Heart right ventricle (tissue), 16 donors: Measurements from ENCODE around the gene RBP3. TPM values are rescaled to one million over a fixed set of nuclear protein-coding genes. Genes with fewer than 3 reads are reported as not detected.

Experiments
- ATAC-seq, 8 donors: fragments of 200-7000 bp; cut with Tn5 transposase; one replicate each; pipeline ENCODE4 v1.9.1; 2020; ENCODE audit warnings: mild to moderate bottlenecking in 8 of 8, moderate library complexity in 8 of 8, moderate number of reproducible peaks in 1 of 8
- DNase-seq, 2 donors: peaks; one replicate each; pipeline ENCODE4 v3.0.0-alpha.2; 2020
- H3K27ac ChIP-seq, 10 donors: fragments of 200-600 bp; sonication (generic) in 2 of 10; one replicate each; pipeline versions ENCODE4 v1.5.0 to v1.8.0; 2020 to 2022; ENCODE audit warnings: mild to moderate bottlenecking in 3 of 10
- H3K27me3 ChIP-seq, 7 donors: fragments of 200-600 bp; one replicate each; pipeline ENCODE4 v1.8.0; 2021 to 2022; ENCODE audit warnings: mild to moderate bottlenecking in 2 of 7
- H3K36me3 ChIP-seq, 9 donors: fragments of 200-600 bp; sonication (generic) in 1 of 9; one replicate each; pipeline versions ENCODE4 v1.5.0 to v1.8.0; 2020 to 2022; ENCODE audit warnings: mild to moderate bottlenecking in 2 of 9
- H3K4me1 ChIP-seq, 9 donors: fragments of 200-600 bp; sonication (generic) in 1 of 9; one replicate each; pipeline versions ENCODE4 v1.5.0 to v1.8.0; 2020 to 2022; ENCODE audit warnings: mild to moderate bottlenecking in 4 of 9
- H3K4me3 ChIP-seq, 10 donors: fragments of 200-600 bp; sonication (generic) in 2 of 10; one replicate each; pipeline versions ENCODE4 v1.5.0 to v1.8.0; 2020 to 2022; ENCODE audit warnings: mild to moderate bottlenecking in 7 of 10, moderate library complexity in 2 of 10
- H3K9me3 ChIP-seq, 11 donors: fragments of 200-600 bp in 10 of 11; sonication (generic) in 2 of 11; one replicate each; pipeline versions ENCODE4 v1.5.0 to v1.8.0; 2013 to 2022; ENCODE audit warnings: mild to moderate bottlenecking in 2 of 11, control low read depth in 1 of 11, moderate library complexity in 1 of 11
- CTCF ChIP-seq, 9 donors: fragments of 200-600 bp; sonication (generic) in 2 of 9; IDR thresholded peaks; one replicate each; pipeline versions ENCODE4 v1.5.0 to v1.8.0; 2021 to 2022; ENCODE audit warnings: antibody characterized with exemption in 9 of 9, mild to moderate bottlenecking in 5 of 9, moderate library complexity in 1 of 9
- WGBS, 2 donors: extraction: QIAGEN DNeasy Blood & Tissue Kit; methylation state at CpG; one replicate each; pipeline ENCODE4 v1.1.7; 2013; ENCODE audit warnings: inconsistent platforms in 1 of 2; 5-methylcytosine and 5-hydroxymethylcytosine counted together
- intact Hi-C, 10 donors: fragments of 100-400 bp; cut with DNase I; formaldehyde crosslinking; loops; one replicate each; pipeline versions ENCODE4 v1.11.1 to v1.14.2; 2022
- polyA plus RNA-seq, 2 donors: library from polyadenylated mRNA; stranded (reverse); fragments of 200-250 nt; gene quantifications; one replicate each; pipeline ENCODE4 v1.2.3, GENCODE V29; 2013
- total RNA-seq, 10 donors: library from RNA; stranded (reverse); fragmentation: NEBNext Ultra II Directional in 3 of 10; extraction: Animal tissue kit (Norgen Biotek cat#: 25700) in 3 of 10; gene quantifications; one replicate each; pipeline versions ENCODE4 v1.2.1 to v1.2.4, GENCODE V29; 2021 to 2023
- donor health status: Arrhythmogenic right ventricular cardiomyopathy.
- donor health status: ischemic (EF 13 %, LVEDD 7.1; RV severe dilation, severe dysfunction).
- donor health status: healthy with polysubstance abuse.
- donor health status: DM: no; HTN: yes; CAD: no.
- donor health status: DM: no; HTN: no; CAD: no.
- donor health status: ischemic (EF 25% LVEDD 6.9; RV normal size, moderate dysfunction).
- donor health status: ischemic (EF 25% LVEDD 5.7; RV mildly dilated, moderate dysfunction).
- donor health status: healthy.
- donor health status: DM: yes; HTN: yes; CAD: no.
- donor health status: Ischemic cardiomyopathy.
- donor health status: ischemic (EF 35%, LVEDD 5.7; RV mildly dilated, moderate dysfunction).
- donor health status: nonischemic (EF 11% LVEDD 7.7; RV severe dilation, severe dysfunction).
- donor health status: DM: yes; HTN: yes; CAD: no.
- donor health status: PGD.
- donor health status: ischemic (EF 29% LVEDD 5.4; RV normal size, mild dysfunction).
- donor health status: nonischemic (EF 23%, LVEDD 6.1; RV moderate dilation, normal function).

The RBP3 gene
- total and polyA plus RNA-seq, 12 donors: not detected

- WGBS, 2 donors: 69 to 85% methylated on average over 9 of the region's 9 CpGs
- no peaks in the 10 kb centered on the region for H3K36me3 ChIP-seq
- TF ChIP-seq CTCF (IDR thresholded peaks at IDR 0.05): no peak
- peaks cover 0 to 9% (median 6%) of the 10 kb centered on the region in 7 donors for H3K27me3 ChIP-seq
- H3K4me1 ChIP-seq: peaks cover 0 to 13% (median 4%) of the 10 kb centered on the region in 9 donors
- intact Hi-C loops: loop anchor here in 5 of 10 donors (2.0 to 5.0 kb wide), 3 partner anchors 267 to 287 kb away; no protein-coding TSS in a partner anchor
- no peak overlapping the region for H3K4me3 ChIP-seq
- no peak for DNase-seq
- H3K27ac ChIP-seq: no peak overlapping the region
- no peak for ATAC-seq
- H3K9me3 ChIP-seq: no peaks in the 10 kb centered on the region
Observed at GRCh38 chr10:47314416-47314970, 33.7 kb upstream of the RBP3 start.

GRCh38 chr10:47315421-47315820 is 32.7 kb upstream of the RBP3 start:
- DNase-seq (no peak), ATAC-seq (no peak)
- WGBS, 2 donors: 88 to 89% methylated on average over 2 of the region's 2 CpGs
- Histone ChIP-seq H3K9me3 (no peaks in the 10 kb centered on the region), H3K27me3 (peaks cover 0 to 7% (median 0%) of the 10 kb centered on the region in 7 donors), H3K4me3 (no peak overlapping the region), H3K4me1 (peaks cover 0 to 13% (median 4%) of the 10 kb centered on the region in 9 donors), H3K36me3 (no peaks in the 10 kb centered on the region), H3K27ac (no peak overlapping the region)
- intact Hi-C loops: loop anchor here in 1 of 10 donors (2.0 kb wide), 1 partner anchor 269 kb away; no protein-coding TSS in a partner anchor
- TF ChIP-seq CTCF (IDR thresholded peaks at IDR 0.05): no peak

- H3K4me3 ChIP-seq: no peak overlapping the region
- H3K4me1 ChIP-seq: peaks cover 0 to 9% (median 4%) of the 10 kb centered on the region in 9 donors
- WGBS, 2 donors: 86 to 91% methylated on average over 5 of the region's 5 CpGs
- intact Hi-C loops: no loop called here
- no peaks in the 10 kb centered on the region for H3K36me3 ChIP-seq
- no peak for TF ChIP-seq CTCF (IDR thresholded peaks at IDR 0.05)
- ATAC-seq (no peak), DNase-seq (no peak)
- no peaks in the 10 kb centered on the region for H3K9me3 ChIP-seq
- H3K27ac ChIP-seq: no peak overlapping the region
- peaks cover 0 to 4% (median 0%) of the 10 kb centered on the region in 7 donors for H3K27me3 ChIP-seq
Observed at GRCh38 chr10:47316131-47316530, 32.0 kb upstream of the RBP3 start.

- no peak for TF ChIP-seq CTCF (IDR thresholded peaks at IDR 0.05)
- 84 to 86% methylated on average over 4 of the region's 4 CpGs for WGBS, 2 donors
- no peaks in the 10 kb centered on the region for H3K36me3 ChIP-seq
- H3K4me3 ChIP-seq: no peak overlapping the region
- H3K4me1 ChIP-seq: no peaks in the 10 kb centered on the region
- no peaks in the 10 kb centered on the region for H3K9me3 ChIP-seq
- DNase-seq (no peak), ATAC-seq (no peak)
- H3K27me3 ChIP-seq: peaks cover 0 to 13% (median 0%) of the 10 kb centered on the region in 7 donors
- no peak overlapping the region for H3K27ac ChIP-seq
- intact Hi-C loops: no loop called here
Observed at GRCh38 chr10:47317251-47317650, 30.9 kb upstream of the RBP3 start.
